Stimulated activated CD8-positive, alpha-beta memory T cell treated with anti-CD3 and anti-CD28 coated beads, Interleukin-15, amount 100 ng/mL, for 24 hours (primary cell): ENCODE measurements around the gene SP6.

ENCODE experiments used
- DNase-seq: peaks from one replicate; pipeline ENCODE4 v3.0.0-alpha.2; 2020; ENCODE audit warnings: low read depth

The SP6 gene

GRCh38 chr17:47879776-47880454 lies 29.0 kb upstream of the SP6 start:
- no peak for DNase-seq

- no peak for DNase-seq
Observed at GRCh38 chr17:47879028-47879585, 28.1 kb upstream of the SP6 start.

GRCh38 chr17:47878203-47879027 lies 27.5 kb upstream of the SP6 start:
- DNase-seq = no peak

- DNase-seq = no peak
Observed at GRCh38 chr17:47877368-47878034, 26.5 kb upstream of the SP6 start.

GRCh38 chr17:47875011-47875985 lies 24.3 kb upstream of the SP6 start:
- DNase-seq = no peak

- DNase-seq = no peak
Observed at GRCh38 chr17:47873200-47874090, 22.5 kb upstream of the SP6 start.

GRCh38 chr17:47872651-47873161 lies 21.7 kb upstream of the SP6 start:
- DNase-seq = no peak

- DNase-seq = no peak
Observed at GRCh38 chr17:47872019-47872650, 21.2 kb upstream of the SP6 start.

- no peak for DNase-seq
Observed at GRCh38 chr17:47871048-47871447, 20.1 kb upstream of the SP6 start.

GRCh38 chr17:47870056-47870455 lies 19.1 kb upstream of the SP6 start:
- no peak for DNase-seq

- DNase-seq = no peak
Observed at GRCh38 chr17:47869114-47869513, 18.2 kb upstream of the SP6 start.

- DNase-seq = no peak
Observed at GRCh38 chr17:47867813-47868533, 17.0 kb upstream of the SP6 start.

GRCh38 chr17:47866941-47867340 lies 16.0 kb upstream of the SP6 start:
- no peak for DNase-seq

GRCh38 chr17:47864791-47865216 lies 13.8 kb upstream of the SP6 start:
- no peak for DNase-seq

- DNase-seq = no peak
Observed at GRCh38 chr17:47862621-47863440, 11.9 kb upstream of the SP6 start.

- DNase-seq = no peak
Observed at GRCh38 chr17:47860386-47860785, 9.4 kb upstream of the SP6 start.

GRCh38 chr17:47857551-47858455 lies 6.8 kb upstream of the SP6 start:
- no peak for DNase-seq
